IMR-90 (cell line): ENCODE data around the gene DIP2B. TPM values are rescaled to one million over a fixed set of nuclear protein-coding genes. Genes with fewer than 3 reads are reported as not detected.

Experiments
- ATAC-seq: fragments of 200-7000 bp; cut with Tn5 transposase; 2 replicates; pipeline ENCODE4 v1.9.1; 2020; ENCODE audit warnings: low read depth, mild to moderate bottlenecking, moderate library complexity
- BruUV-seq: library from RNA; stranded (reverse); fragments of 400-500 nt; replicated peaks from 2 replicates; lab custom pipeline; 2021; lab: Mats Ljungman, UMichigan
- CTCF ChIA-PET: fragments of 300-600 bp; formaldehyde crosslinking; extraction: SDS; loops from one replicate; lab custom pipeline; 2021; ENCODE audit warnings: antibody characterized with exemption; lab: Yijun Ruan, JAX
- POLR2A ChIA-PET: fragments of 300-600 bp; sonication (Branson Sonifier 250); formaldehyde crosslinking; loops from one replicate; lab custom pipeline; 2022; ENCODE audit warnings: antibody characterized with exemption; ENCODE audit not compliant: unreplicated experiment; lab: Charles Lee
- DNase-seq: peaks from one replicate; pipeline ENCODE4 v3.0.0; 2013
- H2AFZ ChIP-seq: replicated peaks from 2 replicates; pipeline ENCODE3; 2013; ENCODE audit warnings: low read length, mild to moderate bottlenecking; ENCODE audit not compliant: poor library complexity
- H2AK5ac ChIP-seq: 2 replicates; pipeline ENCODE4 v1.6.1; 2013; ENCODE audit warnings: low read depth, low read length, inconsistent platforms
- H2AK9ac ChIP-seq: replicated peaks from 2 replicates; pipeline ENCODE3; 2013; ENCODE audit warnings: mild to moderate bottlenecking, low read depth, low read length, moderate library complexity; ENCODE audit not compliant: poor library complexity
- H2BK120ac ChIP-seq: 2 replicates; pipeline ENCODE4 v1.6.1; 2013; ENCODE audit warnings: low read depth, low read length, inconsistent platforms
- H2BK15ac ChIP-seq: 3 replicates; pipeline ENCODE4 v1.6.1; 2013; ENCODE audit warnings: low read depth, low read length, inconsistent platforms
- H2BK20ac ChIP-seq: 2 replicates; pipeline ENCODE4 v1.6.1; 2013; ENCODE audit warnings: low read depth, mild to moderate bottlenecking, inconsistent platforms, low read length, moderate library complexity
- H2BK5ac ChIP-seq: 2 replicates; pipeline ENCODE4 v1.6.1; 2013; ENCODE audit warnings: mild to moderate bottlenecking, low read depth, low read length, inconsistent platforms; ENCODE audit not compliant: poor library complexity, severe bottlenecking
- H3K14ac ChIP-seq: replicated peaks from 2 replicates; pipeline ENCODE4 v1.6.1; 2013; ENCODE audit warnings: low read depth, low read length, inconsistent platforms
- H3K18ac ChIP-seq: 2 replicates; pipeline ENCODE4 v1.6.1; 2013; ENCODE audit warnings: low read depth, low read length, control low read depth
- H3K23ac ChIP-seq: 2 replicates; pipeline ENCODE4 v1.6.1; 2013; ENCODE audit warnings: low read depth, low read length, inconsistent platforms
- H3K27ac ChIP-seq: 2 replicates; pipeline ENCODE4 v1.5.1; 2013; ENCODE audit warnings: mild to moderate bottlenecking, control low read depth, low read length; ENCODE audit not compliant: insufficient read depth
- H3K27me3 ChIP-seq: 2 replicates; pipeline ENCODE4 v1.6.1; 2013; ENCODE audit warnings: low read length; ENCODE audit not compliant: control insufficient read depth, insufficient read depth
- H3K36me3 ChIP-seq: 2 replicates; pipeline ENCODE4 v1.6.1; 2013; ENCODE audit warnings: low read length, mixed read lengths; ENCODE audit not compliant: control insufficient read depth, insufficient read depth
- H3K4ac ChIP-seq: 2 replicates; pipeline ENCODE4 v1.6.1; 2013; ENCODE audit warnings: low read depth, low read length, inconsistent platforms
- H3K4me1 ChIP-seq: 2 replicates; pipeline ENCODE4 v1.6.1; 2013; ENCODE audit warnings: low read length, mixed read lengths; ENCODE audit not compliant: control insufficient read depth, insufficient read depth
- H3K4me2 ChIP-seq: 2 replicates; pipeline ENCODE4 v1.6.1; 2013; ENCODE audit warnings: low read depth, mild to moderate bottlenecking, control low read depth, low read length, moderate library complexity
- H3K4me3 ChIP-seq: 2 replicates; pipeline ENCODE4 v1.5.1; 2013; ENCODE audit warnings: low read depth, mild to moderate bottlenecking, control low read depth, low read length, moderate library complexity; ENCODE audit not compliant: insufficient read depth
- H3K56ac ChIP-seq: 2 replicates; pipeline ENCODE4 v1.6.1; 2013; ENCODE audit warnings: low read length, inconsistent platforms; ENCODE audit not compliant: insufficient read depth; ENCODE audit errors: extremely low read depth
- H3K79me1 ChIP-seq, 2 experiments: 2 replicates each; pipeline ENCODE4 v1.6.1; 2013; ENCODE audit warnings: low read length in 2 of 2, inconsistent platforms in 1 of 2, low read depth in 1 of 2
- H3K9ac ChIP-seq: 2 replicates; pipeline ENCODE4 v1.6.1; 2013; ENCODE audit warnings: low read depth, low read length, control low read depth
- H3K9me1 ChIP-seq: 2 replicates; pipeline ENCODE4 v1.6.1; 2013; ENCODE audit warnings: low read length, inconsistent platforms; ENCODE audit not compliant: insufficient read depth
- H3K9me3 ChIP-seq: 2 replicates; pipeline ENCODE4 v1.6.1; 2013; ENCODE audit warnings: low read length; ENCODE audit not compliant: control insufficient read depth, insufficient read depth
- H4K20me1 ChIP-seq: 2 replicates; pipeline ENCODE4 v1.6.1; 2013; ENCODE audit warnings: low read length, inconsistent platforms; ENCODE audit not compliant: insufficient read depth
- H4K5ac ChIP-seq: 2 replicates; pipeline ENCODE4 v1.6.1; 2013; ENCODE audit warnings: mild to moderate bottlenecking, low read depth, low read length, control low read depth
- H4K8ac ChIP-seq, 2 experiments: 2 replicates each; pipeline ENCODE4 v1.6.1; 2013; ENCODE audit warnings: low read depth in 2 of 2, low read length in 2 of 2, control low read depth in 1 of 2, inconsistent platforms in 1 of 2
- H4K91ac ChIP-seq: 2 replicates; pipeline ENCODE4 v1.6.1; 2013; ENCODE audit warnings: low read depth, low read length, inconsistent platforms; ENCODE audit not compliant: insufficient read depth
- BHLHE40 ChIP-seq: fragments of 150-350 bp; IDR thresholded peaks from 2 replicates; pipeline ENCODE4 v1.6.1; 2016; ENCODE audit warnings: mild to moderate bottlenecking, low read depth, low read length
- CEBPB ChIP-seq: IDR thresholded peaks from 2 replicates; pipeline ENCODE4 v1.6.1; 2012; ENCODE audit warnings: low read depth, low read length, improper control_type of control experiment
- CHD1 ChIP-seq: IDR thresholded peaks from 2 replicates; pipeline ENCODE4 v1.6.1; 2012; ENCODE audit warnings: low read depth, low read length, improper control_type of control experiment
- FOS ChIP-seq: fragments of 150-350 bp; IDR thresholded peaks from 2 replicates; pipeline ENCODE4 v1.6.1; 2016; ENCODE audit warnings: low read depth, low read length
- MAFK ChIP-seq: IDR thresholded peaks from 2 replicates; pipeline ENCODE4 v1.6.1; 2012; ENCODE audit warnings: low read depth, low read length, improper control_type of control experiment
- MAZ ChIP-seq: IDR thresholded peaks from 2 replicates; pipeline ENCODE4 v1.6.1; 2012; ENCODE audit warnings: low read depth, mild to moderate bottlenecking, low read length, improper control_type of control experiment, moderate library complexity, borderline replicate concordance
- MXI1 ChIP-seq: IDR thresholded peaks from 2 replicates; pipeline ENCODE4 v1.6.1; 2012; ENCODE audit warnings: low read depth, mild to moderate bottlenecking, low read length, moderate library complexity, borderline replicate concordance
- NFE2L2 ChIP-seq: fragments of 150-350 bp; IDR thresholded peaks from 2 replicates; pipeline ENCODE4 v1.6.1; 2016; ENCODE audit warnings: low read depth, mild to moderate bottlenecking, low read length
- POLR2A ChIP-seq: IDR thresholded peaks from 2 replicates; pipeline ENCODE4 v1.6.1; 2012; ENCODE audit warnings: mild to moderate bottlenecking, low read depth, low read length
- RAD21 ChIP-seq: IDR thresholded peaks from 2 replicates; pipeline ENCODE4 v1.6.1; 2012; ENCODE audit warnings: low read length, improper control_type of control experiment
- RCOR1 ChIP-seq: IDR thresholded peaks from 2 replicates; pipeline ENCODE4 v1.6.1; 2012; ENCODE audit warnings: mild to moderate bottlenecking, low read length, improper control_type of control experiment; ENCODE audit not compliant: insufficient replicate concordance
- RFX5 ChIP-seq: IDR thresholded peaks from 2 replicates; pipeline ENCODE4 v1.8.0; 2012; ENCODE audit warnings: low read depth, mild to moderate bottlenecking, low read length, moderate library complexity
- SMC3 ChIP-seq: fragments of 150-350 bp; IDR thresholded peaks from 2 replicates; pipeline ENCODE4 v1.6.1; 2016; ENCODE audit warnings: low read depth, mild to moderate bottlenecking, antibody characterized with exemption, low read length, moderate library complexity
- WGBS, 2 experiments: methylation state at CpG; one replicate each; pipeline versions ENCODE4 v1.1.5 to v1.1.7; 2013; ENCODE audit warnings: missing lambda C conversion rate in 2 of 2; ENCODE audit not compliant: insufficient read length in 1 of 2; ENCODE audit errors: extremely low coverage in 2 of 2; 5-methylcytosine and 5-hydroxymethylcytosine counted together
- dilution Hi-C: fragments of 300-500 bp; cut with HindIII; formaldehyde crosslinking; loops from one replicate; pipeline ENCODE4 v1.14.3; 2018; ENCODE audit warnings: low sequenced_read_pairs; ENCODE audit not compliant: unreplicated experiment
- in situ Hi-C: fragments of 300-500 bp; cut with MboI; formaldehyde crosslinking; loops from 3 replicates; pipeline ENCODE4 v1.14.3; 2019; ENCODE audit warnings: low sequenced_read_pairs, inconsistent platforms, mixed read lengths
- intact Hi-C: fragments of 100-400 bp; cut with micrococcal nuclease; formaldehyde crosslinking; loops from 2 replicates; pipeline ENCODE4 v1.10.0; 2022
- polyA plus RNA-seq, 3 experiments: library from polyadenylated mRNA; depleted of rRNA; stranded (reverse); fragments of >200 nt; gene quantifications; 2 replicates each; pipeline ENCODE4 v1.2.3, GENCODE V29; 2012; ENCODE audit warnings: low replicate concordance in 1 of 3
- total RNA-seq: library from RNA; depleted of rRNA; stranded (reverse); fragments of >200 nt; gene quantifications from 2 replicates; pipeline ENCODE4 v1.2.3, GENCODE V29; 2012
- TF ChIP-seq, protein P1 (sequence below): fragments of 150-350 bp; IDR thresholded peaks from 2 replicates; pipeline ENCODE4 v1.6.1; 2016; ENCODE audit warnings: low read depth, mild to moderate bottlenecking, low read length, moderate library complexity, borderline replicate concordance
- TF ChIP-seq, protein P2 (sequence below): fragments of 150-350 bp; IDR thresholded peaks from 2 replicates; pipeline ENCODE4 v1.6.1; 2017; ENCODE audit warnings: mild to moderate bottlenecking, antibody characterized with exemption, low read length, low read depth
- TF ChIP-seq, protein P3 (sequence below): conservative IDR thresholded peaks from 2 replicates; pipeline ENCODE4 v1.5.1; 2012; ENCODE audit warnings: mild to moderate bottlenecking, low read depth, low read length, improper control_type of control experiment

DIP2B gene
- total and polyA plus RNA-seq, 2 of the 4 experiments (the other 2 are of a cell fraction): 7.7 to 12.9 TPM

DNA sequence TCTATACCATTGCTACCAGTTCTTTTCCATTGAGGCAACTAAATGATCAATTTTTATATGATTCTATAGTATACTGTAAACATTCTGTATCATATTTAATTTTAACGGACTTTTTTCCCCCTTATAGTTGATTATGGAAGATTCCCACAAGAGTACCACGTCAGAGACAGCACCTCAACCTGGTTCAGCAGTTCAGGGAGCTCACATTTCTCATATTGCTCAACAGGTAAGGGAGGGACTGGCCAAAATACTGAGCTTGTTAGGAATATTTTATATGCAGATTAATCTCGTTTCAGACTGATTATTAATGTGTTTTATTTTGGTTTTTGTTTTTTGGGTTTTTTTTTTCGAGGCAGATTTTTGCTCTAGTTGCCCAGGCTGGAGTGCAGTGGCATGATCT is 275.2 kb downstream of the DIP2B start:
- Histone ChIP-seq H2BK20ac (no peak overlapping the region), H4K20me1 (peaks cover 3% of the 10 kb centered on the region), H2AFZ (no peak overlapping the region), H2AK9ac (no peak overlapping the region), H3K4me1 (0 out of 2 replicates have a peak, but pooled peaks cover 3% of the 10 kb centered on the region), H3K9me3 (no peaks in the 10 kb centered on the region), H3K4ac (no peak overlapping the region), H3K56ac (no peak overlapping the region), H3K18ac (no peak overlapping the region), H4K91ac (no peak overlapping the region), H2AK5ac (no peak overlapping the region), H3K27ac (no peak overlapping the region), H4K5ac (no peak overlapping the region), H3K14ac (no peak overlapping the region), H3K79me1 (peaks cover 24 to 54% of the 10 kb centered on the region in 2 experiments), H3K36me3 (peaks cover 4% of the 10 kb centered on the region; the same call in 1 of the 2 replicates), H3K27me3 (no peaks in the 10 kb centered on the region), H2BK15ac (no peak overlapping the region), H4K8ac (no peak overlapping the region), H3K4me2 (no peak overlapping the region), H3K9me1 (peaks cover 2% of the 10 kb centered on the region), H3K4me3 (no peak overlapping the region), H3K23ac (no peak overlapping the region), H3K9ac (no peak overlapping the region), H2BK5ac (no peak overlapping the region), H2BK120ac (no peak overlapping the region)
- no CpG with 5 or more reads among the region's 4 CpGs for WGBS, 2 experiments
- no TSS peak for BruUV-seq
- no peak for DNase-seq
- TF ChIP-seq, protein P1, sequence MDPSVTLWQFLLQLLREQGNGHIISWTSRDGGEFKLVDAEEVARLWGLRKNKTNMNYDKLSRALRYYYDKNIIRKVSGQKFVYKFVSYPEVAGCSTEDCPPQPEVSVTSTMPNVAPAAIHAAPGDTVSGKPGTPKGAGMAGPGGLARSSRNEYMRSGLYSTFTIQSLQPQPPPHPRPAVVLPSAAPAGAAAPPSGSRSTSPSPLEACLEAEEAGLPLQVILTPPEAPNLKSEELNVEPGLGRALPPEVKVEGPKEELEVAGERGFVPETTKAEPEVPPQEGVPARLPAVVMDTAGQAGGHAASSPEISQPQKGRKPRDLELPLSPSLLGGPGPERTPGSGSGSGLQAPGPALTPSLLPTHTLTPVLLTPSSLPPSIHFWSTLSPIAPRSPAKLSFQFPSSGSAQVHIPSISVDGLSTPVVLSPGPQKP: no peak
- TF ChIP-seq CHD1: no peak
- TF ChIP-seq, protein P2, sequence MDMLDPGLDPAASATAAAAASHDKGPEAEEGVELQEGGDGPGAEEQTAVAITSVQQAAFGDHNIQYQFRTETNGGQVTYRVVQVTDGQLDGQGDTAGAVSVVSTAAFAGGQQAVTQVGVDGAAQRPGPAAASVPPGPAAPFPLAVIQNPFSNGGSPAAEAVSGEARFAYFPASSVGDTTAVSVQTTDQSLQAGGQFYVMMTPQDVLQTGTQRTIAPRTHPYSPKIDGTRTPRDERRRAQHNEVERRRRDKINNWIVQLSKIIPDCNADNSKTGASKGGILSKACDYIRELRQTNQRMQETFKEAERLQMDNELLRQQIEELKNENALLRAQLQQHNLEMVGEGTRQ: no peak
- no peak for TF ChIP-seq CEBPB
- no peak for TF ChIP-seq NFE2L2
- TF ChIP-seq, protein P3, sequence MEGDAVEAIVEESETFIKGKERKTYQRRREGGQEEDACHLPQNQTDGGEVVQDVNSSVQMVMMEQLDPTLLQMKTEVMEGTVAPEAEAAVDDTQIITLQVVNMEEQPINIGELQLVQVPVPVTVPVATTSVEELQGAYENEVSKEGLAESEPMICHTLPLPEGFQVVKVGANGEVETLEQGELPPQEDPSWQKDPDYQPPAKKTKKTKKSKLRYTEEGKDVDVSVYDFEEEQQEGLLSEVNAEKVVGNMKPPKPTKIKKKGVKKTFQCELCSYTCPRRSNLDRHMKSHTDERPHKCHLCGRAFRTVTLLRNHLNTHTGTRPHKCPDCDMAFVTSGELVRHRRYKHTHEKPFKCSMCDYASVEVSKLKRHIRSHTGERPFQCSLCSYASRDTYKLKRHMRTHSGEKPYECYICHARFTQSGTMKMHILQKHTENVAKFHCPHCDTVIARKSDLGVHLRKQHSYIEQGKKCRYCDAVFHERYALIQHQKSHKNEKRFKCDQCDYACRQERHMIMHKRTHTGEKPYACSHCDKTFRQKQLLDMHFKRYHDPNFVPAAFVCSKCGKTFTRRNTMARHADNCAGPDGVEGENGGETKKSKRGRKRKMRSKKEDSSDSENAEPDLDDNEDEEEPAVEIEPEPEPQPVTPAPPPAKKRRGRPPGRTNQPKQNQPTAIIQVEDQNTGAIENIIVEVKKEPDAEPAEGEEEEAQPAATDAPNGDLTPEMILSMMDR: no peak
- TF ChIP-seq MXI1: no peak
- no peak for TF ChIP-seq RAD21
- no peak for TF ChIP-seq SMC3
- no peak for TF ChIP-seq POLR2A
- TF ChIP-seq RFX5: no peak
- no peak for TF ChIP-seq MAFK
- TF ChIP-seq FOS: no peak
- TF ChIP-seq RCOR1: no peak
- TF ChIP-seq BHLHE40: no peak
- TF ChIP-seq MAZ: no peak
- in situ Hi-C loops: no loop called here
- POLR2A ChIA-PET: no interaction called here
- dilution Hi-C loops: no loop called here
- no peak for ATAC-seq
- intact Hi-C loops: no loop called here
- CTCF ChIA-PET: interaction anchor here (0.6 to 0.9 kb wide), 4 partner anchors 12 to 791 kb away, joined by 3 to 4 read pairs (median 4); no protein-coding TSS in a partner anchor
